ENCODE results near the gene STPG3. TPM values are rescaled to one million over a fixed set of nuclear protein-coding genes. Genes with fewer than 3 reads are reported as not detected.

The STPG3 gene
- polyA plus RNA-seq, 1 donor (not counting 4 experiments of a cell fraction or from before 2014, with no cell fraction given) = not detected

DNA sequence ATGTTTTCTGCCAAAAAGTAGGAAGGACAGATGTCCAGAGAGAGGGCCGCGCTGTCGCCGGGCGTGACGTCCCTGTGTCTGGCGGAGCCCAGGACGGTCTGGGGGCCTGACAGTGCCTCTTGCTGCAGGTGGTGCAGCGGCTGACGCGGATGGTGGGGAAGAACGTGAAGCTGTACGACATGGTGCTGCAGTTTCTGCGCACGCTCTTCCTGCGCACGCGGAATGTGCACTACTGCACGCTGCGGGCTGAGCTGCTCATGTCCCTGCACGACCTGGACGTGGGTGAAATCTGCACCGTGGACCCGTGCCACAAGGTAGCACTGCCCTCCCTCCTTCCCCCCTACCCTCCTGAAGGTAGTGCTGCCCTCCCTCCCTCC, 11.8 kb downstream of the STPG3 start:
- FAIRE-seq (no peak), DNase-seq (ENCODE audit: low read depth, low spot score) (no peak)
- peaks cover 8% of the 10 kb centered on the region for H3K79me2 ChIP-seq (ENCODE audit: control insufficient read depth, insufficient read depth, low read length)
- H3K9me3 ChIP-seq (ENCODE audit: control insufficient read depth, low read depth, low read length) = no peaks in the 10 kb centered on the region
- no peak overlapping the region for H3K4me3 ChIP-seq (ENCODE audit: control insufficient read depth in 2 of 3, extremely low read depth in 1 of 3, insufficient read depth in 2 of 3, low read depth in 1 of 3, low read length in 3 of 3)
- H3K27me3 ChIP-seq (ENCODE audit: control insufficient read depth, extremely low read depth, insufficient read depth, low read length) = no peaks in the 10 kb centered on the region
- no peak overlapping the region for H3K9ac ChIP-seq (ENCODE audit: control insufficient read depth, extremely low read depth, insufficient read depth, low read length)
- H3K4me2 ChIP-seq (ENCODE audit: control insufficient read depth, extremely low read depth, insufficient read depth, low read depth, low read length) = no peak overlapping the region
- TF ChIP-seq EZH2 (IDR thresholded peaks at IDR 0.05; ENCODE audit: low read length) (no peak), CTCF (optimal IDR thresholded peaks at IDR 0.05 in 1 of 3, IDR thresholded peaks at IDR 0.05 in 1 of 3, conservative IDR thresholded peaks at IDR 0.05 in 1 of 3; ENCODE audit: extremely low read depth in 1 of 3, insufficient read depth in 2 of 3, low read length in 3 of 3) (no peak)
- H3K36me3 ChIP-seq (ENCODE audit: control insufficient read depth in 2 of 2, extremely low read depth in 1 of 2, insufficient read depth in 2 of 2, low read length in 2 of 2) = peaks cover 23 to 34% of the 10 kb centered on the region in 2 experiments
- H4K20me1 ChIP-seq (ENCODE audit: control insufficient read depth, extremely low read depth, insufficient read depth, low read length) = no peaks in the 10 kb centered on the region
- no peaks in the 10 kb centered on the region for H3K9me1 ChIP-seq (ENCODE audit: control insufficient read depth, extremely low read depth, insufficient read depth, low read length)
- H3K4me1 ChIP-seq (ENCODE audit: control insufficient read depth, extremely low read depth, insufficient read depth, low read length) = no peaks in the 10 kb centered on the region
- dilution Hi-C loops (cut with MboI; ENCODE audit: extremely low pct_ligation_motif_present, low sequenced_read_pairs) = no loop called here
- no peak overlapping the region for H3K27ac ChIP-seq (ENCODE audit: control insufficient read depth, insufficient read depth, low read length)
- no peak overlapping the region for H2AFZ ChIP-seq (ENCODE audit: control insufficient read depth, low read length)

GRCh38 chr9:137263506-137263905, 12.4 kb downstream of the STPG3 start:
- Histone ChIP-seq H3K36me3 (ENCODE audit: control insufficient read depth in 2 of 2, extremely low read depth in 1 of 2, insufficient read depth in 2 of 2, low read length in 2 of 2) (peaks cover 20 to 35% of the 10 kb centered on the region in 2 experiments), H2AFZ (ENCODE audit: control insufficient read depth, low read length) (no peak overlapping the region), H3K9me3 (ENCODE audit: control insufficient read depth, low read depth, low read length) (no peaks in the 10 kb centered on the region), H3K27ac (ENCODE audit: control insufficient read depth, insufficient read depth, low read length) (no peak overlapping the region), H3K4me1 (ENCODE audit: control insufficient read depth, extremely low read depth, insufficient read depth, low read length) (no peaks in the 10 kb centered on the region), H3K79me2 (ENCODE audit: control insufficient read depth, insufficient read depth, low read length) (peaks cover 6% of the 10 kb centered on the region), H3K4me3 (ENCODE audit: control insufficient read depth in 2 of 3, extremely low read depth in 1 of 3, insufficient read depth in 2 of 3, low read depth in 1 of 3, low read length in 3 of 3) (no peak overlapping the region), H3K9ac (ENCODE audit: control insufficient read depth, extremely low read depth, insufficient read depth, low read length) (no peak overlapping the region), H3K4me2 (ENCODE audit: control insufficient read depth, extremely low read depth, insufficient read depth, low read depth, low read length) (no peak overlapping the region), H3K9me1 (ENCODE audit: control insufficient read depth, extremely low read depth, insufficient read depth, low read length) (no peaks in the 10 kb centered on the region), H4K20me1 (ENCODE audit: control insufficient read depth, extremely low read depth, insufficient read depth, low read length) (no peaks in the 10 kb centered on the region), H3K27me3 (ENCODE audit: control insufficient read depth, extremely low read depth, insufficient read depth, low read length) (no peaks in the 10 kb centered on the region)
- dilution Hi-C loops (cut with MboI; ENCODE audit: extremely low pct_ligation_motif_present, low sequenced_read_pairs) = no loop called here
- TF ChIP-seq CTCF (optimal IDR thresholded peaks at IDR 0.05 in 1 of 3, IDR thresholded peaks at IDR 0.05 in 1 of 3, conservative IDR thresholded peaks at IDR 0.05 in 1 of 3; ENCODE audit: extremely low read depth in 1 of 3, insufficient read depth in 2 of 3, low read length in 3 of 3) = no peak
- TF ChIP-seq EZH2 (IDR thresholded peaks at IDR 0.05; ENCODE audit: low read length) = no peak
- DNase-seq (ENCODE audit: low read depth, low spot score) (no peak), FAIRE-seq (no peak)
